GM03348 (cell line): Measurements from ENCODE around the gene DGKA.
"Not testable (repeated sequence)": the region's sequence is repeated elsewhere in the genome, so short reads cannot be mapped to it uniquely, and the experiment has no call there.

ENCODE experiments used
- DNase-seq: peaks from one replicate; pipeline ENCODE4 v3.0.0; 2012; ENCODE audit warnings: low spot score

DGKA gene

DNA sequence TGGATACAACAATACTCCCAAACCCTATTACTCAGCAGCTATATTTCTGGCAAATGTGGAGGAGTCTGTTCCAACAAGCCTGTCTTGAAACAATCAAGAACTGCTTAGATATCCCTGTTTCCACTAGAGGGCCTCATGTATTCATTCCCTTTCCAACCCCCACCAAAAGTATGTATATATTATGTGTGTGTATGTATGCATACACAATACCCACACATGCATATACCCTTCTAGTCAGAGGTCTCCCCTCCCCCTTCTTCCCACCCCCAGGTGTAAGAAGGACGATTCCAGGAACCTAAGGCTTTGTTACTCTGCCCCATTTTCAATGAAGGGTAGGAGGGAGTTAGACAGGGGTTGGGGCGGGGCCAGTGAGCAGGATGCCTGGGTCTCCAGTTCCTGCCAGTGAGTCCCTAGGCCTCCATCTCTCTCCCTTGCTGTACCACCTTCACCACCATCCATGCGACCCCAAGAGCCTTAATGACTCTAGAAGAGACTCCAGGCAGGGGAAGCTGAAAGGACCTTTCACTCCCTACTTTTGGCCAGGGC is at the start of gene DGKA:
Gene DGKA (plus strand): TSS at position 392 of the 546 bp plus-strand sequence. CDS start 5,342 bp downstream, outside the sequence.
- DNase-seq = peak; percentile 77

DNA sequence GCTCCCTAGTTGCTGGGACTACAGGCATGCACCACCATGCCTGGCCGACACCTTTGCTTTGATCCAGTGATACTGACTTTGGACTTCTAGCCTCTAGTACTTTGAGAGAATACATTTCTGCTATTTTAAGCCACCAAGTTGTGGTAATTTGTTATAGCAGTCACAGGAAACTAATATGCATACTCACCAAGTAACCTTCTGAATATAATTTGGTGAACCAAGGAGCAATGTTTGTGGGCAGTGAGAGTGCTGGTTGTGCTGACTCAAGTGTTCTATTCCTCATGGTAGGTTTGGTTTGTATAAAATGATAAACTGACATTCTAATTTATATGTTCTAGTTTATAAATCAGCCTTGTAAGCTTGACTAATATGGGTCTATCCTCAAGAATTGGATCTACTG is 45.8 kb upstream of the DGKA start:
- no peak for DNase-seq

DNA sequence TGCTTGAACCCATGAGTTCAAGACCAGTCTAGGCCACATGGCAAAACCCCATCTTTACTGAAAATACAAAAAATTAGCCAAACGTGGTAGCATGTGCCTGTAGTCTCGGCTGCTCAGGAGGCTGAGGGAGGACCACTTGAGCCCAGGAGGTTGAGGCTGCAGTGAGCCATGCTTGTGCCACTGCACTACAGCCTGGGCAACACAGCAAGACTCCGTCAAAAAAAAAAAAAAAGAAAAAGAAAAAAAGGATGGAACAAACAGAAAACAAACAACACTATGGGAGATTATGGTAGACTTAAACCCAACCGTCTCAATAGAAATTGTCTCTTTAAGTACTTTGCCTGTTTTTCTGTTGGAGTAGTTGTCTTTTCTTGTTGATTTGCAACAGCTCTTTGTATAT is 39.7 kb upstream of the DGKA start:
- DNase-seq = no peak

DNA sequence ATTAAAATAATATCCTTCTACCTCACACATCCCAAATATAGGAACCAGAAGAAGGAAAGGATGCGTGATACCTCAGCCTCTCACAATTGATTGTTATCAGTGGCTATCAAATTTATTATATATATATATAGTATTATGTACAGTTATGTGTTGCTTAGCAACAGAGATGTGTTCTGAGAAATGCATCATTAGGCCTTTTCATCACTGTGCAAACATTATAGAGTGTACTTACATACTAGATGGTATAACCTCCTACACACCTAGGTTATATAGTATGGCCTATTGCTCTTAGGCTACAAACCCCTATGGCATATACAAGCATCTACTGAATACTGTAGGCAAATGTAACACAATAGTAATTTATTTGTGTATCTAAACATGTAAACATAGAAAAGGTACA is 37.2 kb upstream of the DGKA start:
- no peak for DNase-seq

DNA sequence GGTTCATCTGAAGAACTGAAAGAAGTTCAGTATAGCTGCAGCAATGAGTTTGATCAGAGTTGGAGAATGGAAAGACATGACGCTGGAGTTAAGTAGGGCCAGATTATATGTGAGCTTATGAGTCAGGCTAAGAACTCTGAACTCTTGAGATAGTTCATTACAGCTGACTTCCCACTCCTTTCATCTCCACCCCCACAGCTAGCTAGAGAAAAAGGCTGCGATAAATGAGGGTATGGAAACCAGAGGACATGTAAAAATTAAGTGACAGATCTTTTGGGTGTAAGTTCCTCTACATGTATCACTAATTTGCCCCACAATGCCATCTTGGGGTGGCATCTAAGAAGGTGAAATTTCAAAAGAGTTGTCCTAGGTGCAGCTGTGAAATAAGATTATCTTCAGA is 31.9 kb upstream of the DGKA start:
- peak; percentile 17 for DNase-seq

DNA sequence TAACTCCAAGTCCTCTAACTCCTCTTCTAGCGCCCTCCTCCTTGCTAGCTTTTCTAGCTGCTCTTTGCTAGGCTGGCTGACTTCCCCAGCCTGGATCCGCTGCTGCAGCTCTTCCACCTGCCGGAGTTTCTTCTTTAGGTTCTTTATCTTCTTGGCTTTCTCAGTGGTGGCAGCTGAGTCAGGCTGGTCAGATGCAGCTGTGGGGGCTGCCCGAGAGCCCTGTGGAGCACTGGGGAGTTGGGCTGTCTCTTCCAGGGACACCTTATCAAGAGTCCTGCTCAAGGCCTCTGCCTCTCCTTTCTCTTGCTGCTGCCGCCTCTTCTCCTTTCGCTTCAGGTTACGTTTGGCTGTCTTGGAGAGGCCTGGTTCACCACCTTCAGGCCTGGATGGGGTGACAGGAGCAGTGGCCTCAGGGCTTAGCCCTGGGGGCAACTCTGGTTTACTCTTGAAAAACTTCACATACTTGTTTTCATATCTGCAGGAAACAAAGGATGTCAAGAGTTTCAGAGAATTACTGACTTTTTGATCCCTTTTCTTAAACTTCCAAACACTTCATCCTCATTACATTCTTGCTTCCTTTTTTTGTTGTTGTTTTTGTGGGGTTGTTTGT is 29.0 kb upstream of the DGKA start:
- no peak for DNase-seq

DNA sequence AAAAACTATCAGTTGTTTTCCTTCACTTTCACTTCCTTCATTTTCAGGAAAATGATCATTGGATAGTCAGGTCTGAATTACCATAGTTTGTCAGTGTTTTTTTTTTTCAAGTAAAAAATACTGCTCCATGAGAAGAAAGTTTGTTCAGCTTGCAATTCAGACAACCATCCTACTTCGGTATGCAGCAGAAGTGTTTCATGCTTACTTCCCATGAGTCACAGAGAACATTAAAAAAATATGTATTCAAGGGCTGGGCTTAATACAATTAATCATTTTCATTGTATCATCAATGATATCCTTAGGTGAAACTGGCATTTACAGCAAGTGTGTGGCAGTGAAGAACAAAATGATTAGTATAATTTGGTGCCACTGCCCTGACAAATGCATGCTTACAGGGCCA is 24.9 kb upstream of the DGKA start:
- peak; percentile 48 for DNase-seq

DNA sequence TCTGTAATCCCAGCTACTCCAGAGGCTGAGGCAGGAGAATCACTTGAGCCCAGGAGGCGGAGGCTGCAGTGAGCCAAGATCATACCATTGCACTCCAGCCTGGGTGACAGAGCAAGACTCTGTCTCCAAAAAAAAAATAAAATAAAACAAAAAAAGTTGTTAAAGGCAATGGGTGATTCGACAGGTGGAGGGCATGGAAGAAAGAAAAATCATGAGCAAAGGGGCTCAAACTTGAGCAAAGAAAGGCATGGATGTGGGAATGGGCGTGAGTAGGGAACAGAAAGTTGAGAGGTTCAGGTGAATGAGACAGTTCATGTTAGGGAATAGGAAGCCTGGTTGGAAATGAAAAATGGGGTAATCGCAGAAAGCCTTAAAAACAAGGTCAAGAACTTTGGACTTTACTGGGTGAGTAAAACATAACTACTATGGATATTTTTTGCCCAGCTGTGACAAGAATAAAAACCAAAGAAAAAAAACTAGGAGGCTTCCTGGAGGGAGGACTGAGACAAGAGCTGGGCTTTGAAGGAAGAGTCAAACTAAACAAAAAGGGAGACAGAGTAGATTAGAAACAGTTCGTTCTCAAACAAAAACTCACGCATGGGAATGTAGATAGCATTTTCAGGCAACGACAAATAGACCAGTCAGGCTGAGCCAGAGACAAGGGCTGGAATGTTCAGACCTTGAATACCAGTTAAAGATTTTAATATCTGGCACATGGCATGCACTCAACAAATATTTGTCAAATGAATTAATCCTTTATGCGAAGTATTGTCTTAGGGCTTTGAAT is 22.0 kb upstream of the DGKA start:
- peak; percentile 42 for DNase-seq

DNA sequence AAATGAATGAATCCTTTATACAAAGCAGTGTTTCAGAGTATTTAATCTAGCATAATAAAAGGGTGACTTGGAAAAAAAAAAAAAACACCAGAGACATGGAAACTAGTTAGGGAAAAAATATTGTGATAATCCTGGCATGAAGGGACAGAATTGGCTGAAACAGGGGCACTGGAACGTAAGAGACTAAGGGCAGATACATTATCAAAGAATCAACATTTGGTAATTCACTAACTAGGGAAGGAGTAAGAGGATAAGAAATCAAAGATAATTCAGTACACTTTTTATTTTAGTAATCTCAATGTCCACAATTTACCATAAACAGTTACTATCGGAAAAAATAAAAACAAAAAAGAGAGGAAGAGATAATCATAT is 21.5 kb upstream of the DGKA start:
- DNase-seq = no peak

DNA sequence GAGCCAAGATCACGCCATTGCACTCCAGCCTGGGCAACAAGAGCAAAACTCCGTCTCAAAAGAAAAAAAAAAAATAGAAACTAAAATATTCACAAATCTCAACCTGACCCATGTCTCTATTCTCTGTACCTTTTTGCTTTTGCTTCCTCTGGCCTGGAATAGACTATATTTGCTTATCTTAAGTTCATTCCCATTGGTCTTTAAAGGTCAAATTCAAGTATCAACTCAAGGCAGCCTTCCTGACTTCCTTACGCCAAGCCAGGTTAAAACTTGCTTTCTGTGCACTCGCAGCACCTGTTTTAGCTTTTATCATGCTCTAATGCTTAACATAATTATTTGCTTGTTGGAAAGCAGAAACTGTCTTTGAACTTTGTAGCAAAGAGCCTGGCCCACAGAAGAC is 18.1 kb upstream of the DGKA start:
- DNase-seq = no peak

DNA sequence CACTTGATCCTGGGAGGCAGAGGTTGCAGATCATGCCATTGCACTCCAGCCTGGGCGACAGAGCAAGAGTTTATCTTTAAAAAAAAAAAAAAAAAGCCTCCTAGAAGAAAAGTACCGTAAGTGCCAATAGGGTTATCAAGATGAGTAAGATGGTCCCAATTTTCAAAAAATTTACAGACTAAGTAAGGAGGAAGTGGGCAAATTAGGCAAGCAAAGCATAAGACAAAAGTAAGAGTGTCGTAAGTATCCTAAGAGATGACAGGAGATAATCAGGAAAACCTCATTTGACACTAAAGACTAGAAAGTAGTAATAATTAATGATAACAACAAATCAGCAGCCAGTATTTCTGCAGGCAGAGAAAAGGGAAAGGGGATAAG is 15.5 kb upstream of the DGKA start:
- no peak for DNase-seq

DNA sequence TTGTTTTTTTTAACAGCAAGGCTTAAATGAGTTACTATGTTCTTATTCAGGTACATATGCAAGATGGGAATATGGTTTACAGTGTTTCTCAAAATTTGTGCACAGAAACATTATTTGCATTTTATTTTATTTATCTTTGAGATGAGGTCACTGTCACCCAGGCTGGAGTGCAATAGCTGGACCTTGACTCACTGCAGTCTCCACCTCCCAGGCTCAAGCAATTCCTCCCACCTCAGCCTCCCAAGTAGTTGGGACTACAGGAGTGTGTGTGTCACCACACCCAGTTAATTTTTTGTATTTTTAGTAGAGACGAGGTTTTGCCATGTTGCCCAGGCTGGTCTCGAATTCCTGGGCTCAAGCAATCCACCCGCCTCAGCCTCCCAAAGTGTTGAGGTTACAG is 11.9 kb upstream of the DGKA start:
- not testable (repeated sequence) for DNase-seq

DNA sequence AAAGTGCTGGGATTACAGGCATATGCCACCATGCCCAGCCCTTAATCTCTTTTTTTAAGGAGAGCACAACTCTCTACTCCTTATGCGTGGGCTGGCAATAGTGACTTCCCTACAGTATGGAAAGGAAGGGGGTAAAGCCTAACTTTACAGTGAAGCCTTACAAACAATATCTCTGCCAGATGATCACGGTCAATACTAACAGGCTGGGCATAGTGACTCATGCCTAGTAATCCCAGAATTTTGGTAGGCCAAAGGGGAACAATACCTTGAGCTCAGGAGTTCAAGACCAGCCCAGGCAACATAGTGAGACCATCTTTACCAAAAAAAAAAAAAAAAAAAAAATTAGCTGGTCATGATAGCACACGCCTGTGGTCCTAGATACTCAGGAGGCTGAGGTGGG is 8.8 kb upstream of the DGKA start:
- no peak for DNase-seq

DNA sequence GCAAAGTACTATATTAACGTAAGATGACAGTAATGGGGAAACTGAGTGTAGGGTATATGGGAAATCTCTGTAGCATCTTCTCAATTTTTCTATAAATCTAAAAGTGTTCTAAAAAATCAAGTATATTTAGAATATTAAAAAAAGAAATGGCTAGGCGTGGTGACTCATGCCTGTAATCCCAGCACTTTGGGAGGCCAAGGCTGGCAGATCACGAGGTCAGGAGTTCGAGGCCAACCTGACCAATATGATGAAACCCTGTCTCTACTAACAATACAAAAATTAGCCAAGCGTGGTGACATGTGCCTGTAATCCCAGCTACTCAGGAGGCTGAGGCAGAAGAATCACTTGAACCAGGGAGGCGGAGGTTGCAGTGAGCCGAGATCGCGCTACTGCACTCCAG is 7.3 kb upstream of the DGKA start:
- not testable (repeated sequence) for DNase-seq

DNA sequence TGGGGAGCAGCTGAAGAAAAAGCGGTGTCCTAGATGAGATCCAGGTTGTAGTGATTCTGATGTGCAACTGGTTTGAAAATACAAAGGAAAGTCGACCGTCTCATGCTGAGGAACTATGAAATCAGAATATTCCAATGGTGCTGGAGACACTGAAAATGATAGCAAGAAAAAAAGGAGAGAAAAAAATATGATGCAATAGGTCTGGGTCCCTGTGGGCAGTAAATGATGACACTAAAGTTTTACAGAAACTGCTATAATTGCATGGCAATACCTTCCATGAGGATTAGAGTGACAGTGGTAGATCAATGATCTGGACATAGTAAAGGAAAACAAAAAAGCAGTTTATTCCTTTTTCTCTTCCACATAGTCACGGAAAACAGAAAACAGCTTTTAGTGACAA is 5.6 kb upstream of the DGKA start:
- no peak for DNase-seq

DNA sequence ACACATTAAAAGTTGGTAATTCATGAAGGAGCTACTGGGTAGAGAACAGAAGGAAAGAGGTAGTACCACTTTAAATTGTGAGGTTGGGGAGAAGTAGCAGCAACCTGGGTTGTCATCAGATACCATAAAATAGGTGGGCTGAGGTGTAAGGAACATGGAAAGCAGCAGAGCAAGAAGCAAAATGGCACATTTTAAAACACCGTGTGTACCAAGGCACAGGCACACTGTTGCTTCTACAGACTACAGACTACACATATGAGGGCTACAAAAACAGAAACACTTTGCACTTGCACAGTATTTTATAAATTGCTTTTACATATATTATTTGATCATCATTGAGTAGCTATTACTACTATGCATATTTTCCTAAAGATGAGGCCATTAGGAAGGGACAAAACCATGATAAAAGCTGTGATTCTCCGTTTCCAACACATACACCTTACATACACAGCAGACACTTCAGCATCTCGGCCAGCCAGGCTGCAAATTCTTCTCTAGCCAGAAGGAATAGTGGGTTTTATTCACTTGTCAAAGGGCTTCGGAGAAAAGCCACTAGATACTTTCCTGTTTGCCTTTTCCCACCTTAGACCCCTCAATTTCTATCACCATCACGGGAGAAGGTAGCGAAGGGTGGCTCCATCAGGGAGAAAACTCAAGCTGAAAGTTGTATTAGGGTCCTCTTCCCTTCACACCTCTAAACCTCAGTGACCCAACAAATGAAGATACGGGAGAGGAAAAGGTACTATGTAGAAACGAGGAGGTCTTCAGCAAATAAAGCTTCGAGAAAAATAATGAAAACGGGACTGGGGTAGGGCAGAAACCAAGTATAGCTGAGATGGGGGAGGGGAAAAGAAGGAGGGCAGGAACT is 4.9 kb upstream of the DGKA start:
- no peak for DNase-seq

DNA sequence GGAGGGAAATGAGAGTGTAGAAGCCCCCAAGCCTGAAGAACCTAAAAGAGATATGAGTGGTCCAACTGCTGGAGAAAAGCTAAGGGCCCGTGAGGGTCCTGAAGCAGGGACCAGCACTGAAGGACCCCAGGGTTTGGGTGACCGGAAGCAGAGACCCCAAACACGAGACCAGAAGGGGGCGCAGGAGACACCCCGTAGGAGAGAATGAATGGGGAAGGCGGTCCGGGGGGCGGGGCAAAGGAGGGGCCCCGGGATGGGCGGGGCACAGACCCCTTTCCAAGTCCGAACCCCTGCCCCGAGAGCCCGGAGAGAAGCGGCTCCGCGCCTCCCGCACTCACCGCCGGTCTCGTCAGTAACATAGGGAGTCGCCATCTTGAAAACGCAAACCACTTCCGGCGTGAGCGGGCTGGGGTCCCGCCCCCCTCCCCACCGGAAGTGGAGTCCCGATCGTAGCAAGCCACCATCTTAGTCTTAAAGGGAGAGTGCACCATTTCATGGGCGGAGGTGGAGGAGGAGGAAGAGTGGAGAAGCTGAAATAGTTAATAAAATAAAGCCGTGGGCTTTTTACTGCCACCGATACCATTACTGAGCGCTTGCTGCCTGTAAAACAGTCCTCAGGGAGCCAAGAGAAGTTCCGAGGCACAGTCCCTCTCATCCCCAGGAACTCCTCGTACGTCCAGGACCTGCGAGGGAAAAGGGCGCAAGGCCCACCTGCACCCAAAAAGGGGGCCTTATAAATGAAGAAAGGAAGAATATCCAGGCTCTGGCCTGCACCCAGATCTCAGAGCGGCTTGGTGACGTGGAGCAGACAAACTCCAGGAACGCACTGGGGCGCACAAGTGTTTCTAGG is 4.0 kb upstream of the DGKA start:
- DNase-seq = peak; percentile 94

DNA sequence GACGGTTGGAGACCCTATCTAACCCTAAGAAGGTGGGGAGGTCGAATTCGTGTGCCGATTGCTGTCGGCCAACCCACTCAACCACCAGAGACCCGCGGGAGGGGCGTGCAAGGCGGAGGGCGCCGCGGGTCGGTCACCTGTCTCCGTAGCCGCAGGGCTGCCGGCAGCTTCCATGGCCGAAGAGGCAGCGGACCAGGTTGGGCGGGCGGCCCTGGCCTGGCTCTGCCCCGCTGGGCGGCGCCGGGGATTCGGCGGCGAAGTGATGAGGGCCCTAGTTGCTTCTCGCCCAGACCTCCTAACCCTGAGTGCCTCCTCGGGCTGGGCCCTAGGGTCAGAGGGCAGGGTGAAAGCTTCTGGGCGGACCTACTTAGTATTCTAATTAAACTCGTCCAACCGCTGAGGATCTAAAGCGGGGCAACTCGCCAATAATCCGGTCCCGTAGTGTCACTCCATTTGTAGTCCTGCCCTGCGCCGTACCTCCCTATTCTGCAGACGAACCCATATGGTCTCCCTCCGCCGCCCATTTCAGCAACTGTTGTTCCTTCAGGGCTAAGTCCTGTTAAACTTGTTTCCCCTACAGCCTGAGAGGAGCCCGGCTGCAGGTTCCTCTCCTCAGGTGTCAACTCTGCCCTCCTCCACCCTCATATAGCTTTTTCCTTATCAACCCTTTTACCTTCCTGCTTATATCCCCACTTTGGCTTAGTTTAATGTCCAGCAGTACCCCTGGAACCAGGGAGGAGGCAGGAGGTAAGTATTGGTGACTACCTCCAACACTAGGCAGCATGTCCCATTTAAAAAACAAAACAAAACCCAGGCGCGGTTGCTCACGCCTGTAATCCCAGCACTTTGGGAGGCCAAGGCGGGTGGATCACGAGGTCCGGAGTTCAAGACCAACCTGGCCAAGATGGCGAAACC is 3.1 kb upstream of the DGKA start, which contains the start of gene PYM1:
Gene PYM1 (minus strand): TSS at position 307 of the 915 bp plus-strand sequence. CDS start 133 bp downstream, at position 174.
- peak; percentile 76 for DNase-seq

DNA sequence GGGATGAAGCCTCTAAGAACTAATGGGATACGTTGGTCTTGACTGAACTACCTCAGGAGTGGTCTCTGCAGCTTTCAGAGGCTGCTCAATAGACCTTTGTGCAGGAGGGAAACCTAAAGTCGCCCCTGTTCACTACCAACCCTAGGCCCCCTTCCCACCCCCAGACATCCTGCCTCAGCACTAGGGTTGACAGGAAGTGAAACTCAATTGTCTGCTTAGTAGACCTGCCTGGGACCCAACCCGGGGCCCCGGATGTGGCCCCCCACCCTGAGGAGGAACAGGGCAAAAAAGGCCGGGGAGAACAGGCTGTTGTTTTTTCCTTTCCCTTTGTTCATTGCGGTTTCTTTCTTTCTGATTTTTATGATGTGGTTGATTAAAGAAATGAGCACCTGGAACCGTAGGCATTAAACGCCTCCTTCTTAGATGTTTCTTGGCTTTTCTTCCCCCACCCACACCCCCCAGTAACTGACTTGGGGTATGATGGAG is 1.6 kb upstream of the DGKA start:
- no peak for DNase-seq

DNA sequence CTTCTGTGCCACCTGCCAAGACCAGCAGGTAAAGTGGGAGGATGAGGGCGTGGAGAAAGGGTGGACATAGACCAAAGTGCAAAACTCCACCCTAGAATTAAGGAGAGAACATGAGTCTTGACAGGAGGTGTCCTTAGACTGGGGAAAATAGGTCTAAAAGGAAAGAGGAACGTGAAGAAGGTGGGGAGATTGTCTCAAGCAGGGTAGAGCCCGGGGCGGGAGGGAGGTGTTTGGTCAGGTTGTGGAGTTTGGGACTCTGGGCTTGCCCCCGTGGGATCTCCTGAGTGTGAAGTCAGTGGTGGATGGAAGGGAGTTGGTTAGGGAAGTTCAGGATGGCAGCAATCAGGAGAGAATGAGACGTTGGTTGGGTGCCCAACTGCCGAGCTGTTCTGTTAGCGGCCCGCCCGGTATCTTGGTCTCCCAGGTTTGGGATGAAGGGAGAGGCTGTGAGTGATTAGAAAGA is 386 bp downstream of the DGKA start:
- peak; percentile 25 for DNase-seq
